GM23338 (cell line): ENCODE data around the gene KCNT2. TPM values are rescaled to one million over a fixed set of nuclear protein-coding genes. Genes with fewer than 3 reads are reported as not detected.

ENCODE experiments used
- ATAC-seq: fragments of 200-7000 bp; cut with Tn5 transposase; 3 replicates; pipeline ENCODE4 v1.9.1; 2020
- DNase-seq: peaks from one replicate; pipeline ENCODE4 v3.0.0-alpha.2; 2015; ENCODE audit warnings: low spot score
- H2AFZ ChIP-seq: fragments of 200-600 bp; sonication (generic); 2 replicates; pipeline ENCODE4 v1.8.0; 2016; ENCODE audit warnings: antibody characterized with exemption, mild to moderate bottlenecking, moderate library complexity
- H3F3A ChIP-seq: fragments of 200-600 bp; sonication (generic); replicated peaks from 2 replicates; pipeline ENCODE4 v1.8.0; 2017; ENCODE audit warnings: antibody characterized with exemption, mixed run types, low read depth
- H3K27ac ChIP-seq: fragments of 200-600 bp; sonication (generic); 2 replicates; pipeline ENCODE4 v1.6.1; 2016; ENCODE audit warnings: low read depth
- H3K27me3 ChIP-seq: fragments of 200-600 bp; sonication (generic); 2 replicates; pipeline ENCODE4 v1.8.0; 2016; ENCODE audit warnings: mild to moderate bottlenecking, mixed run types, moderate library complexity; ENCODE audit not compliant: insufficient read depth
- H3K36me3 ChIP-seq: fragments of 200-600 bp; sonication (generic); 2 replicates; pipeline ENCODE4 v1.8.0; 2016; ENCODE audit warnings: mild to moderate bottlenecking; ENCODE audit not compliant: insufficient read depth
- H3K4me1 ChIP-seq: fragments of 200-600 bp; sonication (generic); 2 replicates; pipeline ENCODE4 v1.8.0; 2016; ENCODE audit warnings: mild to moderate bottlenecking, moderate library complexity; ENCODE audit not compliant: insufficient read depth
- H3K4me2 ChIP-seq: fragments of 200-600 bp; sonication (generic); 2 replicates; pipeline ENCODE4 v1.7.1; 2017; ENCODE audit warnings: mixed run types
- H3K4me3 ChIP-seq: fragments of 200-600 bp; sonication (generic); 2 replicates; pipeline ENCODE4 v1.6.1; 2016; ENCODE audit warnings: mixed run types
- H3K79me2 ChIP-seq: fragments of 200-600 bp; sonication (generic); replicated peaks from 2 replicates; pipeline ENCODE4 v1.8.0; 2017; ENCODE audit warnings: mild to moderate bottlenecking; ENCODE audit not compliant: insufficient read depth
- H3K9me2 ChIP-seq: fragments of 200-600 bp; sonication (generic); 2 replicates; pipeline ENCODE4 v1.8.0; 2017; ENCODE audit not compliant: insufficient read depth
- H4K20me1 ChIP-seq: fragments of 200-600 bp; sonication (generic); replicated peaks from 2 replicates; pipeline ENCODE4 v1.8.0; 2017; ENCODE audit warnings: mild to moderate bottlenecking; ENCODE audit not compliant: insufficient read depth
- H3K27ac Mint-ChIP-seq: 2 replicates; pipeline ENCODE4 v1.8.0; 2020; ENCODE audit warnings: inconsistent platforms, mild to moderate bottlenecking, moderate library complexity, mixed read lengths
- H3K27me3 Mint-ChIP-seq: 3 replicates; pipeline ENCODE4 v1.8.0; 2022; ENCODE audit warnings: low read depth, mild to moderate bottlenecking, moderate library complexity, mixed read lengths, inconsistent platforms; ENCODE audit not compliant: insufficient read depth, poor library complexity
- H3K36me3 Mint-ChIP-seq: 3 replicates; pipeline ENCODE4 v1.8.0; 2021; ENCODE audit warnings: low read depth, mild to moderate bottlenecking, inconsistent platforms, moderate library complexity, mixed read lengths
- H3K4me1 Mint-ChIP-seq: 3 replicates; pipeline ENCODE4 v1.8.0; 2020; ENCODE audit warnings: mild to moderate bottlenecking, inconsistent platforms, mixed read lengths
- H3K4me3 Mint-ChIP-seq: 3 replicates; pipeline ENCODE4 v1.8.0; 2021; ENCODE audit warnings: moderate library complexity, mild to moderate bottlenecking, inconsistent platforms, mixed read lengths
- H3K9me3 Mint-ChIP-seq: 3 replicates; pipeline ENCODE4 v1.8.0; 2020; ENCODE audit warnings: moderate library complexity, mild to moderate bottlenecking, inconsistent platforms, mixed read lengths
- CTCF ChIP-seq, 2 experiments: fragments of 200-600 bp in 1 of 2; sonication (generic) in 1 of 2; conservative IDR thresholded peaks; 2 replicates each; pipeline versions ENCODE4 v1.5.1 to v1.6.1; 2016 to 2017; ENCODE audit warnings: antibody characterized with exemption in 2 of 2, low read depth in 2 of 2, mild to moderate bottlenecking in 2 of 2, moderate library complexity in 1 of 2
- EZH2 ChIP-seq: fragments of 200-600 bp; sonication (generic); IDR thresholded peaks from one replicate; pipeline ENCODE4 v1.8.0; 2017; ENCODE audit warnings: antibody characterized with exemption, mild to moderate bottlenecking, low read depth; ENCODE audit not compliant: unreplicated experiment
- EZH2phosphoT487 ChIP-seq: fragments of 200-600 bp; sonication (generic); IDR thresholded peaks from one replicate; pipeline ENCODE4 v1.8.1; 2018; ENCODE audit warnings: antibody characterized with exemption; ENCODE audit not compliant: unreplicated experiment
- JUNB ChIP-seq: IDR thresholded peaks from one replicate; pipeline ENCODE4 v1.6.1; 2016; ENCODE audit warnings: antibody characterized with exemption; ENCODE audit not compliant: unreplicated experiment
- NANOG ChIP-seq: IDR thresholded peaks from 2 replicates; pipeline ENCODE4 v1.6.1; 2016; ENCODE audit warnings: antibody characterized with exemption, borderline replicate concordance
- POLR2AphosphoS5 ChIP-seq: IDR thresholded peaks from 2 replicates; pipeline ENCODE4 v1.6.1; 2016; ENCODE audit warnings: antibody characterized with exemption, low read depth
- ZNF114 ChIP-seq: fragments of 250-450 bp; sonication (Bioruptor Pico); IDR thresholded peaks from 2 replicates; pipeline ENCODE4 v1.5.0; 2020; ENCODE audit warnings: mild to moderate bottlenecking, moderate library complexity
- ZNF331 ChIP-seq: fragments of 250-450 bp; sonication (Bioruptor Pico); IDR thresholded peaks from 2 replicates; pipeline ENCODE4 v1.5.0; 2020; ENCODE audit warnings: low read depth, mild to moderate bottlenecking, moderate library complexity
- ZNF462 ChIP-seq: fragments of 250-450 bp; sonication (Bioruptor Pico); IDR thresholded peaks from 2 replicates; pipeline ENCODE4 v1.5.0; 2020; ENCODE audit warnings: mild to moderate bottlenecking, moderate library complexity
- polyA plus RNA-seq: library from polyadenylated mRNA; unstranded; fragments of >200 nt; fragmentation: Nextera tagmentation; extraction: Ambion mirVana; gene quantifications from 2 replicates; pipeline ENCODE4 v1.2.1, GENCODE V29; 2016
- total RNA-seq: library from RNA; depleted of rRNA; stranded (reverse); fragments of >200 nt; shearing (Covaris generic); gene quantifications from 2 replicates; pipeline ENCODE4 v1.2.3, GENCODE V29; 2014

The KCNT2 gene
- total and polyA plus RNA-seq, 2 experiments from 2014 or later: 5.4 to 13.4 TPM

GRCh38 chr1:196312739-196313138 lies 295.5 kb downstream of the KCNT2 start:
- H3F3A ChIP-seq: no peaks in the 10 kb centered on the region
- H3K27ac Mint-ChIP-seq: peak overlapping the region; percentile 66
- no peak for TF ChIP-seq NANOG

DNA sequence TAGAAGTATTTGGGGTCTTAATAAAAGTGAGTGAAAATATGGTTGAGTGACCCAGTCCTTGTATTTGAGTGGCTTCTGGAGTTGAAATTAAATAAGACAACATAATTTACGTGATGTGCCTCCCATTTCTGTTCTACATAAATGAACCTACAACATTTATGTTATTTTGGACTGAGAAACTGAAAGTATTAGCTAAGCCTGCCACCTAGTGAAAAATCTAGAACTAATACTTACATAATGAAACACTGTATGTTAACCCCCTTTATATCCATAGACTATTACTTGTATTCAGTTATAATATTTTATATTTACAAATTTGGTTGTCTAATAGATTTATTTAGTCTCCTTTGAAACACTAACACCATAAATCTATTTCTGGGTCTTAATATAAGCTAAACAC lies 298.9 kb downstream of the KCNT2 start:
- H3K4me3 ChIP-seq: no peak overlapping the region
- H3K27me3 ChIP-seq: no peaks in the 10 kb centered on the region
- peaks cover 2% of the 10 kb centered on the region for H3K27me3 Mint-ChIP-seq
- TF ChIP-seq CTCF (conservative IDR thresholded peaks at IDR 0.05; ENCODE audit: low read depth in 2 of 2): peak in 1 of 2 experiments; percentile 21; a peak in 1 of 4 replicates
- TF ChIP-seq POLR2AphosphoS5: no peak
- no peak for TF ChIP-seq NANOG
- TF ChIP-seq ZNF331 (CRISPR knock-in tag): no peak
- H3K27ac ChIP-seq: no peak overlapping the region
- H2AFZ ChIP-seq: no peak overlapping the region
- no peaks in the 10 kb centered on the region for H3K9me3 Mint-ChIP-seq
- no peak overlapping the region for H3K4me3 Mint-ChIP-seq
- no peaks in the 10 kb centered on the region for H4K20me1 ChIP-seq
- H3K27ac Mint-ChIP-seq: no peak overlapping the region
- DNase-seq (peak; percentile 19), ATAC-seq (no peak)
- no peaks in the 10 kb centered on the region for H3K79me2 ChIP-seq
- H3F3A ChIP-seq: no peaks in the 10 kb centered on the region
- H3K36me3 Mint-ChIP-seq: peaks cover 7% of the 10 kb centered on the region
- peaks cover 39% of the 10 kb centered on the region for H3K4me1 ChIP-seq
- H3K4me1 Mint-ChIP-seq: peaks cover 44% of the 10 kb centered on the region
- H3K4me2 ChIP-seq: no peak overlapping the region
- H3K9me2 ChIP-seq: no peaks in the 10 kb centered on the region
- H3K36me3 ChIP-seq: no peaks in the 10 kb centered on the region

More at GRCh38 chr1:196312739-196313138, 295.5 kb downstream of the KCNT2 start:
- Histone ChIP-seq H3K27ac (no peak overlapping the region), H3K79me2 (no peaks in the 10 kb centered on the region), H3K36me3 (no peaks in the 10 kb centered on the region), H2AFZ (no peak overlapping the region), H4K20me1 (no peaks in the 10 kb centered on the region), H3K4me3 (no peak overlapping the region), H3K4me1 (peaks cover 24% of the 10 kb centered on the region), H3K4me2 (no peak overlapping the region), H3K27me3 (no peaks in the 10 kb centered on the region), H3K9me2 (no peaks in the 10 kb centered on the region)
- peak; percentile 77 for ATAC-seq
- peaks cover 7% of the 10 kb centered on the region for H3K36me3 Mint-ChIP-seq
- no peaks in the 10 kb centered on the region for H3K9me3 Mint-ChIP-seq
- DNase-seq: peak; percentile 68
- peaks cover 20% of the 10 kb centered on the region for H3K4me1 Mint-ChIP-seq
- no peak overlapping the region; the same call in 2 of the 3 replicates for H3K4me3 Mint-ChIP-seq
- no peaks in the 10 kb centered on the region for H3K27me3 Mint-ChIP-seq

- H3K9me3 Mint-ChIP-seq: no peaks in the 10 kb centered on the region
- H2AFZ ChIP-seq: no peak overlapping the region
- H3K4me3 ChIP-seq: no peak overlapping the region
- no peak for TF ChIP-seq EZH2
- no peak for TF ChIP-seq JUNB
- no peak for TF ChIP-seq NANOG
- no peak for TF ChIP-seq POLR2AphosphoS5
- TF ChIP-seq ZNF462 (CRISPR knock-in tag): no peak
- TF ChIP-seq EZH2phosphoT487: no peak
- TF ChIP-seq ZNF114 (CRISPR knock-in tag): no peak
Observed at GRCh38 chr1:196308176-196308575, 300.1 kb downstream of the KCNT2 start.

More at GRCh38 chr1:196308176-196308575, 300.1 kb downstream of the KCNT2 start:
- Histone ChIP-seq H3K79me2 (no peaks in the 10 kb centered on the region), H3K9me2 (no peaks in the 10 kb centered on the region), H3K36me3 (no peaks in the 10 kb centered on the region), H3K27me3 (no peaks in the 10 kb centered on the region), H3F3A (no peaks in the 10 kb centered on the region), H3K4me2 (no peak overlapping the region), H3K4me1 (peaks cover 47% of the 10 kb centered on the region), H4K20me1 (no peaks in the 10 kb centered on the region), H3K27ac (no peak overlapping the region)
- no peak for ATAC-seq
- H3K4me3 Mint-ChIP-seq: no peak overlapping the region
- no peak overlapping the region; the same call in 1 of the 2 replicates for H3K27ac Mint-ChIP-seq
- H3K4me1 Mint-ChIP-seq: peaks cover 54% of the 10 kb centered on the region
- peaks cover 6% of the 10 kb centered on the region for H3K36me3 Mint-ChIP-seq
- H3K27me3 Mint-ChIP-seq: peaks cover 2% of the 10 kb centered on the region
- DNase-seq: no peak
